Smooth muscle cell (in vitro differentiated cells): ENCODE results near the gene COL25A1. TPM values are rescaled to one million over a fixed set of nuclear protein-coding genes. Genes with fewer than 3 reads are reported as not detected.
A peak's percentile ranks its signal among the peaks of the same experiment; 100 is the strongest.

Experiments
- DNase-seq: peaks from one replicate; lab custom pipeline; 2025; ENCODE audit not compliant: unreplicated experiment; lab: John Stamatoyannopoulos, UW
- H2AFZ ChIP-seq: fragments of 200-600 bp; sonication (generic); 2 replicates; pipeline ENCODE4 v1.6.0; 2016; ENCODE audit warnings: antibody characterized with exemption, low read depth, mild to moderate bottlenecking
- H3F3A ChIP-seq: fragments of 200-600 bp; sonication (generic); 2 replicates; pipeline ENCODE4 v1.6.0; 2017; ENCODE audit warnings: antibody characterized with exemption, low read depth
- H3K27ac ChIP-seq: fragments of 200-600 bp; sonication (generic); 2 replicates; pipeline ENCODE4 v1.5.1; 2016; ENCODE audit warnings: low read depth, mild to moderate bottlenecking
- H3K27me3 ChIP-seq: fragments of 200-600 bp; sonication (generic); 2 replicates; pipeline ENCODE4 v1.6.1; 2016; ENCODE audit warnings: low read depth, mild to moderate bottlenecking
- H3K36me3 ChIP-seq: fragments of 200-600 bp; sonication (generic); 2 replicates; pipeline ENCODE4 v1.5.1; 2016; ENCODE audit warnings: low read depth
- H3K4me1 ChIP-seq: fragments of 200-600 bp; sonication (generic); 2 replicates; pipeline ENCODE4 v1.5.1; 2016; ENCODE audit warnings: low read depth
- H3K4me2 ChIP-seq: fragments of 200-600 bp; sonication (generic); 2 replicates; pipeline ENCODE4 v1.6.0; 2016; ENCODE audit warnings: mild to moderate bottlenecking
- H3K4me3 ChIP-seq: fragments of 200-600 bp; sonication (generic); 2 replicates; pipeline ENCODE4 v1.5.1; 2016; ENCODE audit warnings: mild to moderate bottlenecking
- H3K79me2 ChIP-seq: fragments of 200-600 bp; sonication (generic); 2 replicates; pipeline ENCODE4 v1.6.0; 2016; ENCODE audit warnings: low read depth, mild to moderate bottlenecking
- H3K9ac ChIP-seq: fragments of 200-600 bp; sonication (generic); 2 replicates; pipeline ENCODE4 v1.6.0; 2016; ENCODE audit warnings: low read depth
- H3K9me3 ChIP-seq: fragments of 200-600 bp; sonication (generic); replicated peaks from 2 replicates; pipeline ENCODE4 v1.5.1; 2016; ENCODE audit warnings: low read depth
- H4K20me1 ChIP-seq: fragments of 200-600 bp; sonication (generic); 2 replicates; pipeline ENCODE4 v1.6.0; 2016; ENCODE audit warnings: low read depth
- CTCF ChIP-seq: fragments of 200-600 bp; sonication (generic); IDR thresholded peaks from 2 replicates; pipeline ENCODE4 v1.5.1; 2017; ENCODE audit warnings: borderline replicate concordance, mild to moderate bottlenecking, antibody characterized with exemption; ENCODE audit not compliant: insufficient read depth, poor library complexity, severe bottlenecking
- WGBS: methylation state at CpG from one replicate; pipeline ENCODE4 v1.1.7; 2016; ENCODE audit warnings: low lambda C conversion rate; 5-methylcytosine and 5-hydroxymethylcytosine counted together
- polyA plus RNA-seq: library from polyadenylated mRNA; unstranded; fragments of >200 nt; fragmentation: Nextera tagmentation; extraction: Ambion mirVana; gene quantifications from 2 replicates; pipeline ENCODE4 v1.2.1, GENCODE V29; 2016
- total RNA-seq: library from RNA; depleted of rRNA; stranded (reverse); fragments of >200 nt; gene quantifications from 2 replicates; pipeline ENCODE4 v1.2.3, GENCODE V29; 2014

The COL25A1 gene
- total and polyA plus RNA-seq, 2 experiments from 2014 or later, result 2.9 to 4.7 TPM

GRCh38 chr4:108810087-108810486 is 492.4 kb downstream of the COL25A1 start:
- 93% methylated on average over 1 of the region's 1 CpG for WGBS
- Histone ChIP-seq H3K4me1 (no peaks in the 10 kb centered on the region), H4K20me1 (no peaks in the 10 kb centered on the region), H2AFZ (no peak overlapping the region), H3K27me3 (peaks cover 12% of the 10 kb centered on the region), H3K4me2 (no peak overlapping the region), H3K36me3 (no peaks in the 10 kb centered on the region), H3K9ac (no peak overlapping the region), H3K9me3 (no peaks in the 10 kb centered on the region), H3K4me3 (no peak overlapping the region), H3K27ac (no peak overlapping the region), H3F3A (no peaks in the 10 kb centered on the region), H3K79me2 (no peaks in the 10 kb centered on the region)
- no peak for DNase-seq
- TF ChIP-seq CTCF, result no peak

- no peaks in the 10 kb centered on the region for H4K20me1 ChIP-seq
- no peak for TF ChIP-seq CTCF
- no peak for DNase-seq
- H3K4me2 ChIP-seq, result no peak overlapping the region
- H3K4me1 ChIP-seq, result no peaks in the 10 kb centered on the region
- 88% methylated on average over 5 of the region's 5 CpGs for WGBS
- H3K79me2 ChIP-seq, result no peaks in the 10 kb centered on the region
- no peaks in the 10 kb centered on the region for H3K9me3 ChIP-seq
- H3K36me3 ChIP-seq, result no peaks in the 10 kb centered on the region
- H3K9ac ChIP-seq, result no peak overlapping the region
- H2AFZ ChIP-seq, result no peak overlapping the region
- H3K27ac ChIP-seq, result no peak overlapping the region
- H3K27me3 ChIP-seq, result no peaks in the 10 kb centered on the region
- H3K4me3 ChIP-seq, result no peak overlapping the region
- no peaks in the 10 kb centered on the region for H3F3A ChIP-seq
Observed at GRCh38 chr4:108804648-108805273, 497.7 kb downstream of the COL25A1 start.

- no peaks in the 10 kb centered on the region for H3K27me3 ChIP-seq
- no peak for DNase-seq
- H3K79me2 ChIP-seq, result no peaks in the 10 kb centered on the region
- no peak overlapping the region for H2AFZ ChIP-seq
- no peaks in the 10 kb centered on the region for H4K20me1 ChIP-seq
- H3K4me1 ChIP-seq, result no peaks in the 10 kb centered on the region
- no peaks in the 10 kb centered on the region for H3K36me3 ChIP-seq
- WGBS, result 98% methylated on average over 5 of the region's 5 CpGs
- no peak overlapping the region for H3K4me3 ChIP-seq
- TF ChIP-seq CTCF, result no peak
- no peak overlapping the region for H3K9ac ChIP-seq
- no peaks in the 10 kb centered on the region for H3F3A ChIP-seq
- no peak overlapping the region for H3K27ac ChIP-seq
- no peak overlapping the region for H3K4me2 ChIP-seq
- no peaks in the 10 kb centered on the region for H3K9me3 ChIP-seq
Observed at GRCh38 chr4:108799306-108799705, 503.2 kb downstream of the COL25A1 start.

DNA sequence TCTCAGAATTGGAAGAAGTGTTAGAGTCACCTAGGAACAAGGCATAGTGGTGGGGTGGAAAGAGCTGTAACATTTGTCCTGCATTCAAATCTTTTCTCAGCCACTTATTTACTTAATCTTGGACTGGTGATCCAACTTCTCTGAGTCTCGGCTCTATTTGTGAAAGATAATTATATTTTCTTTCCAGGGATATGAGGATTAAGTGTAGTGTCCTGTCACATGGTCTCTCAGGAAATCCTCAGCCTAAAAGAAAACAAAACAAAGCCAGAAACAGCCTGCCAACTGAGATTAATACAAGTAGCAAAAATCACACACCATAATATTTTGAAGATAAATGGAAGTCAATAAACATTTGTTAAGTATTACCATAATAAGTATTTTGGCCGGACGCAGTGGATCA is 506.3 kb downstream of the COL25A1 start:
- H3K4me2 ChIP-seq, result peak overlapping the region; percentile 44
- no peaks in the 10 kb centered on the region for H3K27me3 ChIP-seq
- no peak for DNase-seq
- no peaks in the 10 kb centered on the region for H3F3A ChIP-seq
- H3K4me3 ChIP-seq, result no peak overlapping the region
- H3K27ac ChIP-seq, result no peak overlapping the region
- no peaks in the 10 kb centered on the region for H3K36me3 ChIP-seq
- H3K79me2 ChIP-seq, result no peaks in the 10 kb centered on the region
- no peak overlapping the region for H3K9ac ChIP-seq
- no peaks in the 10 kb centered on the region for H3K4me1 ChIP-seq
- WGBS, result 42% methylated on average over 3 of the region's 3 CpGs
- no peaks in the 10 kb centered on the region for H3K9me3 ChIP-seq
- H2AFZ ChIP-seq, result no peak overlapping the region
- no peaks in the 10 kb centered on the region for H4K20me1 ChIP-seq
- TF ChIP-seq CTCF, result no peak
